22Rv1 (cell line): ENCODE data around the gene MARCHF3.

Source experiments
- H3K27ac ChIP-seq: fragments of 450-650 bp; 2 replicates; pipeline ENCODE4 v1.5.1; 2017
- ZFX ChIP-seq: fragments of 450-650 bp; IDR thresholded peaks from 2 replicates; pipeline ENCODE4 v1.6.1; 2017; ENCODE audit warnings: antibody characterized with exemption, borderline replicate concordance
- TF ChIP-seq, protein P1 (sequence below): fragments of 450-650 bp; IDR thresholded peaks from 2 replicates; pipeline ENCODE4 v1.5.1; 2017; ENCODE audit warnings: mild to moderate bottlenecking

Gene MARCHF3

DNA sequence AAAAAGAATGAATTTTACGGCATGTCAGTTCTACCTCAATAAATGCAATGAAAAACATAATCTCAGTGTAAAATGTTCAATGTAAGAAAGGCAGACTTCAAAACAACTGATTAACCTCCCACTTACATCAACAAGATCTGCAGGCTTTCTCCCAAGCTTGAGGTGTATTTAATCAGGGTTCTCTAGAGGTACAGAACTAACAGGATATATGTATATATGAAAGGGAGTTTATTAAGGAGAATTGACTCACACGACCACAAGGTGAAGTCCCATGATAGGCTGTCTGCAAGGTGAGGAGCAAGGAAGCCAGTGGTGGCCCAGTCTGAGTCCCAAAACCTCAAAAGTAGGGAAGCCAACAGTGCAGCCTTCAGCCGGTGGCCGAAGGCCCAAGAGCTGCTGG is 35.9 kb downstream of the MARCHF3 start:
- no peak for TF ChIP-seq ZFX
- TF ChIP-seq, protein P1, sequence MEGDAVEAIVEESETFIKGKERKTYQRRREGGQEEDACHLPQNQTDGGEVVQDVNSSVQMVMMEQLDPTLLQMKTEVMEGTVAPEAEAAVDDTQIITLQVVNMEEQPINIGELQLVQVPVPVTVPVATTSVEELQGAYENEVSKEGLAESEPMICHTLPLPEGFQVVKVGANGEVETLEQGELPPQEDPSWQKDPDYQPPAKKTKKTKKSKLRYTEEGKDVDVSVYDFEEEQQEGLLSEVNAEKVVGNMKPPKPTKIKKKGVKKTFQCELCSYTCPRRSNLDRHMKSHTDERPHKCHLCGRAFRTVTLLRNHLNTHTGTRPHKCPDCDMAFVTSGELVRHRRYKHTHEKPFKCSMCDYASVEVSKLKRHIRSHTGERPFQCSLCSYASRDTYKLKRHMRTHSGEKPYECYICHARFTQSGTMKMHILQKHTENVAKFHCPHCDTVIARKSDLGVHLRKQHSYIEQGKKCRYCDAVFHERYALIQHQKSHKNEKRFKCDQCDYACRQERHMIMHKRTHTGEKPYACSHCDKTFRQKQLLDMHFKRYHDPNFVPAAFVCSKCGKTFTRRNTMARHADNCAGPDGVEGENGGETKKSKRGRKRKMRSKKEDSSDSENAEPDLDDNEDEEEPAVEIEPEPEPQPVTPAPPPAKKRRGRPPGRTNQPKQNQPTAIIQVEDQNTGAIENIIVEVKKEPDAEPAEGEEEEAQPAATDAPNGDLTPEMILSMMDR, result no peak

DNA sequence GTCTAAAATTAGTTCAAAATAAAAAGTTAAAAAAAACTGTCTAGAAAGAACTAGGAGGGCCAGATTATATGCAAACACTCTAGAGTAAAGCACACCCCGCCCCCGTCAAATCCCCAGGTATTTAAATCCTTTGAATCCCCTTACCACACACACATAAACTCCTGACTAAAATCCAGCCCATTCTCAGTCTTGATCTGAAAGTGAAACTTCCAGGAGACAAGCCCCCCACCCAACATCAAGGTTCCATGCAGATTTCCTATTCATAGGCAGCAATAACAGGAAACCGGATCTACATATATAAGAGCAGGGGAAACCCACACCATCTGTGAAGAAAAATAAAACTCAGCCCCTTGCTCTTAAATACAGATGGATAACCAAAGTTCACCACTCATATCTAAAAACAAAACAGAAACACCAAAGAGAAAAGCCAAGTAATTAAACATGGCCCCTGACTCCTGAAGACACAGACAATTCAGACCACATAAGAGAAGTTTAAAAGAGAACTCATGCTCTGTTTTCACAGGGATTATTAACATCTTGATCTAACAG is 42.3 kb downstream of the MARCHF3 start:
- TF ChIP-seq, protein P1, result no peak
- no peak for TF ChIP-seq ZFX
- no peak overlapping the region for H3K27ac ChIP-seq

More for the DNA sequence above, 35.9 kb downstream of the MARCHF3 start:
- no peak overlapping the region for H3K27ac ChIP-seq

DNA sequence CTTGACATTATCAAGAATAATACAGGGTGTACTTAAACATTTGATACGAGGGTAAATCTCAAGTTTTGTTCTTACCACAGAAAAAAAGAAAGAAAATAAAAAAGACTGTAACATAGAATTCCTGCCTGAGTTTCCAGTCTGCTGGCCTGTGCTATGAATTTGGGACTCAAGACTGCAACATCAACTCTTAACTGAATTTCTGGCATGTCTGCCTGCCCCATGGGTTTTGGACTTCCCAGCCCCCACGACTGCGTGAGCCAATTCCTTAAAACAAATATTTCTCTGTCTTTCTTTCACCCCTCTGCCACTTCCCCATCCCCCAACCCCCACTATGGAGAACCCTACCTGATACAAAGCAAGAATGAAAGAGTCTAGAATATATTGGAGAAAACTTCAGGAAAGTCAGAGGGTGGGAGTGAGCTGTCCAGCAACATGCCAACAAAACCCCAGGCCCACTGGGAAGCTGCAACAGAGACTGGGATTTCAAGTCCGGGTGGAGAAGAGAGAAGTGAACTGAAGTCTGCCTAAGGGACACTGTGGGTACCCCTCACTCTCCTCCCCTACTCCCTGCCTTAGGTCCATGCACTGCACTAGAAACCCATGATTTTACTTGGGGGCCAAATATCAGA is 43.0 kb downstream of the MARCHF3 start:
- TF ChIP-seq ZFX, result no peak
- TF ChIP-seq, protein P1, result no peak
- H3K27ac ChIP-seq, result no peak overlapping the region

DNA sequence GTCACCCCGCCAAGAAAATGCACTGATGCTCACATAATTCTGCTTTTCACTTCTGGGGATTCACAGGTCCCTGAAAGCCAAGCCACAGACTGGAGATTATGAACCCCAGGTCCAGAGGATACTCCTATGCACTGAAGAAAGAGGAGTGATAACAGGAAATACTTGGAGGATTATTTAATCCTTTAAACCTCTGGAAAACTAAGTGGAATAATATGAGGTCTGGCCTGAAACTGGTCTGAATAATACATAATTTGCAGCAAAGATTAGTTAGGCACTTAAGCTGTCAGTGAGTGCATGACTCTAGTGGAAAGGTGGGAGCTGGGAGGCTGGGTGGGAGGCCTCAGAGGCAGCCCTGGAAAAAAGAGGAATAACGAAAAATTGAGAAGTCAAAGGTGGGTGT is 45.7 kb downstream of the MARCHF3 start:
- TF ChIP-seq ZFX, result no peak
- TF ChIP-seq, protein P1, result no peak
- no peak overlapping the region for H3K27ac ChIP-seq

DNA sequence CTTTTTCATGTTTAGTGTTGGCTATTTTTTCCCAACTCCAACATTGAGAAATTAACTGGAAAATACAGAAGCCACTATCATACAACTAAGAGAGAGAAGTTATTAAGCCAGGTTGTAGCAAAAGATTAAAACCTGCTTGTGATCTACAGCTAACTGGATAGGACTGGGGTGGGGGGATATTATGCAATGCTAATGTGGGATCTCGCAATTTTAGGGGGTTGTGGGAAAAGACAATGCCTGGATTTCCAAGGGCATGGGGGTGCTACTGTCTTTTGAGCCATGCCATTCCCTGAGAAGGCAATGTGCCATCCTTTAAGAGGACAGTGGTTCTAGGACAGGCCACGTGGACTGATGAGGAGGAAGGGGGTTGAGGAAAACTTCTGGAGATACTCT is 46.5 kb downstream of the MARCHF3 start:
- TF ChIP-seq ZFX, result no peak
- TF ChIP-seq, protein P1, result no peak
- no peak overlapping the region for H3K27ac ChIP-seq

DNA sequence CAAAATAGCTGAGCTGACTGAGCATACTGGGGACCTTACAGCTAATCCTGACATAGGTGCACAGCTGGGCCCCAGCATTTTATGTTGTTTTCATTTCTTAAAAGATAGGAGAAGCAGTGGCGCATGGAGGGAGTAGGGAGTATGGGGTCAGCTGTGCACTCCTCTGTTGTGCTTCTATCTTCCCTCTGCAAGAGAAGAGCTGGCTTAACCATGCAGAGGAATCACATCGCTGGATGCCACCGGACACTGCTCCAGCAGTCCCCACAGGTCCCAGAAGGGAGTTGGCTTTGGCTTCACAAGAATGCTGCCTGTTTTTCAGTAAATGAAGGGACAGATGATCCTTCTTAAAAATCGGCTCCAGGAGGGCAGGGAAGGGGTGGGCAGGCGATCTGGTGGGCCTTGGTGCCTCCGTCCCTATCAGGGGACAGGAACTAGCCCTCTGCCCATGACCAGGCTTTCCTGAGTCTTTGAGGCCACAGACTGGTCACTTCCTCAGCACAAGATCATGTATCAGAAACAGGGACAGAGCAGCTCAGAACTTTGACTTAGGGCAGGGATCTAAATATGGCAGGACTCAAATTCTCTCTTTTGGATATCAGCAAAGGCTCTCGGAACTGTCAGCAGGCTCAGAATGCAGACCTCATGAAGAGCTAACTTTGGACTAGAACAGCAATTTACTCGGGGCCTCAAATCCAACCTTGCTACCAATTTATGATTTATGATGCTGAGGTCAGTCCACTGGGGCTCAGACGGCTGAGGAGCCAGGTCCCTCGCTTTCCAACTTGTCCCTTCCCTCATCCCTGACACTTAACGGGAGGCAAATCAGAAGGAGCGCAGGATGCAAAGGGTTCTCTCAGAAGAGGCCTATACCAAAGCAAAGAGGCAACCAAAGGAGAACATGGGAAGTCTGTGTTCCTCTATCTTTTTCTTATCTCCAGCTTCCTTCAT is 47.2 kb downstream of the MARCHF3 start:
- TF ChIP-seq ZFX, result no peak
- TF ChIP-seq, protein P1, result no peak
- H3K27ac ChIP-seq, result no peak overlapping the region

DNA sequence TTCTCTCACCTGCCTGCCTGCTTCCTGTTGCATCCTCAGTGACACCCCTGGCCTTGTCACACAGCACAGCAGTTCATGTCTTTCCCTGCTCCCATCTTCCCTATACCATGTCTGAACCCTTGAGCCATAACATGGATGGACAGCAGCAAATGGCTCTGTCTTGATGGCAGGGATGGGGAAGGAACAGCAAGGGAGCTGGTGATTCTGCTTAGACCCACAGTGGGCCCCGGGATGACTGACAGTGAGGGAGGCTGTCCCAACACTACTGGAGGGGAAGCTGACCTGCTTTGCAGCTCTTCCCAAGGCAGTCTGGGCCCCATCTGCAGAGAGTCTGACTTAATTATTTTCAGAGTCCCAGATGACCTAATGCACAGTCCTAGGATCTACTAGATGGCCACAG is 48.2 kb downstream of the MARCHF3 start:
- H3K27ac ChIP-seq, result no peak overlapping the region
- TF ChIP-seq, protein P1, result no peak
- TF ChIP-seq ZFX, result no peak
